Activated gamma-delta T cell treated with Interleukin-2 at 50 U/mL for 16 hours (primary cell): Measurements from ENCODE around the gene CLDN9.

Experiments
- DNase-seq: peaks from one replicate; pipeline ENCODE4 v3.0.0-alpha.2; 2020

The CLDN9 gene

GRCh38 chr16:3020604-3021448 lies 8.1 kb downstream of the CLDN9 start:
- DNase-seq: peak; percentile 77

GRCh38 chr16:3021449-3022207 lies 8.9 kb downstream of the CLDN9 start:
- DNase-seq: peak; percentile 68

- peak; percentile 81 for DNase-seq
Measured at GRCh38 chr16:3022208-3022683, 9.5 kb downstream of the CLDN9 start.

DNA sequence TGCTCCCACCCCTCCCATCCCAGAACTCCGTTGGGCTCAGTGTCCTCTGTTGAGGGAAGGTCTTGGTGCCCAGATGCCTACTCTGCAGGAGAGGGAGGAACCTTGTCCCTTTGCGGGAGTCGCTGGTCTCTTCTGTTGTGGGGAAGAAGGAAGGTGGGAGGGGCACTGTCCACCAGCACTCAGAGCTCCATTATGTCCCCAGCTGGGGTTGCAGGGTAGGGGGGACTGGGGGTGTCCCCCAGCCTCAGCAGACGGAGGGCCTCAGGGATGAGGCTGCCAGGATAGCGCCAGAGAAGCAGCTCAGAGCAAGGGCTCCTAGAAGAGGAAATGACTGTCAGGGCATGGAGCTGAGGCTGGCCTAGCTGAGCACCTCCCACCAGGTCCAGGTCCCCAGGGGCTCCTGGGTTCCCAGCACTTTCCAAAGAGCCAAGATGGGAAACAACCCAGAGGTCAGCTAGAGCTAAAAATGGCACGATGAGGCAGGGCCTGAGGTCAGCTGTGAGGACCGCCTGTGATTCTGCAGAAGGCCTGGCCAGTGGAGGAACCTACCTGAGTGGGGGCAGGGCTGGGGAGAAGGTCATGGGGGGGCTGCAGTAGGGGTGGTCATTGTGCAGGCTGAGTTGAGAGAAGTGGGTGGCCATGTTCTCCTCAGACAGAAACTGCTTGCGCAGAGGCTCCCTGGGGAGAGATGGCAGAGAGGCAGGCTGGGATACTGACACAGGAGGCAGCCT lies 10.1 kb downstream of the CLDN9 start:
- DNase-seq: no peak

DNA sequence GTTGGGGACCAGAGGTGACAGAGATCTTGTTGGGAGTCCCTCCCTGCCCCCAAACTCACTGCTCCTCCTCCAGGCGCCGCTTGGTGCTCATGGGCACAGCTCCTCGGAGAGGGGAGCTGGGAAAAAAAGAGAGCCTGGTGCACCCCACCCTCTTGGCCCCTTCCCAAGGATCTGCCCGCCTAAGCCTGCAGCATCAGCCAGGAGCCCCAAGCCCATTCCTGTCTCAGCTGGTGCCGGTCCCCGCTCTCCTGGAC lies 10.6 kb downstream of the CLDN9 start:
- no peak for DNase-seq

DNA sequence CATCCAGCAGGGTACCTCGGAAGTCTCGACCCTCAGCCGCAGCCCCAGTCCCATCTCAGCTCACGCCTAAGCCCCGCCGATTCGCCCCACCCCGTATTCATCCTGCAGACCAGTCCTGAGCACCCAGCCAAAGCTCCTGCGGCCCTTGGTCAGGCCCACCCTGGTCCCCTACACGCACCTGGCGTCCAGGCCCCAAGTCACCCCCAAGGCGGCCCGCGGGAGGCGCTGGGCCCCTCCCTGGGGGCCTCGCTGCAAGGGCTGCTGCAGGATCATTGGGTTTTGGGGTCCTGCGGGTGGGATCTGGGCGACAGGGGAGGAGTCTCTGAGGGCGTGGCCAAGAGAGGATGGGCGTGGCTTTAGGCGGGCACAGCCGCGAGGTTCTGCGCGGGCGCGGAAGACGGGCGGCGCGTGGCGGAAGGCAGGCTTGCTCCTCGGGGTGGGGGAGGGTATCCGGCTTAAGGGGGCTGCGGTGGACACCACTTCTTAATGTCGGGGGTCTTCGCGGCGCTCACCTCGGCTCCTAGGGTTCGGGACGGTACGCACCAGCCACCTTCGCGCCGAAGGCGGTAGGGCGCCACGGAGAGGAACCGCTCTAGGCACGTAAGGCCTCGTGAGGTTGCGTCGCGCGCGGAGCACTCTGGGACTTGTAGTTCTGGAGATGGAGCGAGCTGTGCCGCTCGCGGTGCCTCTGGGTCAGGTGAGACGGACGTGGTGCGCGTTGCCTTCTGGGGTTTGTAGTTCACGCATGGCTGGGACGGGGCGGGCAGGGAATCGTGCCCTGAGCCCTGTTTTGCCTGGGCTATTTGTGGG lies 11.2 kb downstream of the CLDN9 start, which contains the start of the genes HCFC1R1 and THOC6:
Gene HCFC1R1 (minus strand): TSS at position 274 of the 810 bp plus-strand sequence. CDS start 1 bp downstream, at position 273.
Gene THOC6 (plus strand): TSS at position 367 of the 810 bp plus-strand sequence. CDS start 292 bp downstream, at position 659.
- peak; percentile 92 for DNase-seq

DNA sequence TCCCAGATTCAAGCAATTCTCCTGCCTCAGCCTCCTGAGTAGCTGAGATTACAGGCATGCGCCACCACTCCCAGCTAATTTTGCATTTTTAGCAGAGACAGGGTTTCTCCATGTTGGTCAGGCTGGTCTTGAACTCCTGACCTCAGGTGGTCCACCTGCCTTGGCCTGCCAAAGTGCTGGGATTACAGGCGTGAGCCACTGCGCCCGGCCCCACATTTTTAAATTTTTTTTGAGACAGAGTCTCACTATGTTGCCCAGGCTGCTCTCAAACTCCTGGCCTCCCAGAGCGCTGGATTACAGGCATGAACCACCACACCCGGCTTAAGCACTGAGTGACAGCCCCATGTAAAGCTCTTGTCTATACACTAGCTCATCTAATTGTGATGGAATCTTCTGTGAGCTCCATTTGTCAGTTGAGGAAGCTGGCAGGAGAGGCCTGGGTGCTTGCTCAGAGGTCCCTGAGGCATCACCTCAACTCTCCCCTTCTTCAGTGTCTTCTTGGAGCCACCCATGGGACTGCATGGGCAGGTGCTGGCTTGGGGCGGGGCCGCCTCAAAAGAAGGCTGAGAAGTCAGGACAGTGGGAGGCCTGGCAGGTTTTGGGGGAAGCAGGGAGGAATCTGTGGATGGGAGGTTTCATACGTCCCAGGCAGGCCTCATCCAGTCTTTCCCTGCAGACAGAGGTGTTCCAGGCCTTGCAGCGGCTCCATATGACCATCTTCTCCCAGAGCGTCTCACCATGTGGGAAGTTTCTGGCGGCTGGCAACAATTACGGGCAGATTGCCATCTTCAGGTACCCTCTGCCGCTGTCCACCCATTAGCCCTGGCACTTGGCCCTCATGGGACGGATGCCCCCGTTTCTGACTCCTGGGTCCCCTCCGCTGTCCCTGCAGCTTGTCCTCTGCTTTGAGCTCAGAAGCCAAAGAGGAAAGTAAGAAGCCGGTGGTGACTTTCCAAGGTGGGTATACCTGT lies 12.6 kb downstream of the CLDN9 start:
- DNase-seq: no peak

DNA sequence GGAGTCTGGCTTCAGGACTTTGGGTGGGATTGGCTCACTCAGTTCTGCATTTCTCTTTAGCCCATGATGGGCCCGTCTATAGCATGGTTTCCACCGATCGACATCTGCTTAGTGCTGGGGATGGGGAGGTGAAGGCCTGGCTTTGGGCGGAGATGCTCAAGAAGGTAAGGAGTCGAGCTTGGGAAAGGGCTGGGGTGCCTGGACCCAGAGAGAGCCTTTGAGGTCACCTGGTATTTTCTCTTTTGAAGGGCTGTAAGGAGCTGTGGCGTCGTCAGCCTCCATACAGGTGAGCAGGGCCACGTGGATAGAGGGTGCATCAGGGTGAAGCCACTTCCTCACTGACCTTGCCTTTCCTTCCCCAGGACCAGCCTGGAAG lies 13.3 kb downstream of the CLDN9 start:
- DNase-seq: no peak

DNA sequence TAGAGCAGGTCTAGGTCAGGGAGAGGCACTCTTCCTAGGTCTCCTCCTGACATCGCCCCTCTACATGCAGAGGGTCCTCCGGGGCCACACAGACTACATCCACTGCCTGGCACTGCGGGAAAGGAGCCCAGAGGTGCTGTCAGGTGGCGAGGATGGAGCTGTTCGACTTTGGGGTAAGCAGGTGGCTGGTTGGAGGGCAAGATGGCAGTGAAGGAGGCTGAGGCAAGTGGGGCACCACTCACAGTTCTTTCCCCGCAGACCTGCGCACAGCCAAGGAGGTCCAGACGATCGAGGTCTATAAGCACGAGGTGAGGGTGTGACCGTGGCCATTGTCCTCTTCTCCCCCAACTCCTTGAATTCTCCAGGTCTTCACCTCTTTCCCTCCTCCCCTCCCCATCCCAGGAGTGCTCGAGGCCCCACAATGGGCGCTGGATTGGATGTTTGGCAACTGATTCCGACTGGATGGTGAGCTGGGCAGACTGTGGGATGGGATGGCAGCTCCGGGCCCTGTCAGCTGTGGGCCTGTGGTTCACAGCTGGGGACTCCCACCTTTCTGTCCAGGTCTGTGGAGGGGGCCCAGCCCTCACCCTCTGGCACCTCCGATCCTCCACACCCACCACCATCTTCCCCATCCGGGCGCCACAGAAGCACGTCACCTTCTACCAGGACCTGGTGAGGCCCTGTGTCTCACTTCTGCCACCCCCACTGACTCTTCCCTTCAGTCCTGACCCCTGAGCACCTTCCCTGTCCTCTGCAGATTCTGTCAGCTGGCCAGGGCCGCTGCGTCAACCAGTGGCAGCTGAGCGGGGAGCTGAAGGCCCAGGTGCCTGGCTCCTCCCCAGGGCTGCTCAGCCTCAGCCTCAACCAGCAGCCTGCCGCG lies 14.1 kb downstream of the CLDN9 start:
- DNase-seq: no peak

GRCh38 chr16:3027489-3027795 lies 14.7 kb downstream of the CLDN9 start:
- no peak for DNase-seq

DNA sequence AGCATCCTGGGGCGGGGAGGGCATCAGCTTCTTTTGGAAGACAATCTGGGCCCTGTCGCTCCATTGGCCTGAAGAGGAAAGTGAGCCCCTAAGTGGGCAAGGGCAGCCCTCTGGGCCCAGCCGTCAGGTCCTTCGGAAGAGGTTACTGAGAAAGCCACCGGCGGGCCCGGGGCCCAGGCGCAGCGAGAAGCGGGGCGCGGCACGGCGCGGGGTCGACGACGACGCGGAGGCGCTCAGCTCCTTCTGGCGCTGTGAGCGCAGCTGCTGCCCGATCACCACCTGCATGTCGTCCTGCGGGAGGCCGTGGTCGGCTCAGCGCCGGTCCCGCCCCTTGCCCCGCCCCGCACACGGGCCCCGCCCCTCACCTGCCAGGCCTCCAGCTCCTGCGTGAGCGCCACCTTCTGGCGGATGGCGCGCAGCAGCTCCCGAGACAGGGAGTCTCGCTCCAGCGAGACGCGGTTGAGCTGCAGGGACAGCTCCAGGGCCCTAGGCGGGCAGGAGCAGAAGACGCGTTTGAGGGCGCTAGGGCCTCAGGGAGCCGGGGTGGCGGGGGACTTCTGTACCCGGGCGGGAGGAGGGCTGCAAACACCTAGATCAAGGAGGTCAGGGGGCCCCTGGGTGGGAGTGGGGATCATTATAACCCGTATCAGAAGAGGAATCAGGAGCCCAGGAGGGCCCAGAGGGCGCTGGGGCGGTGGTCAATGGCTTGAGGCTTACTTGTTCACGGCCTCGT lies 15.4 kb downstream of the CLDN9 start:
- DNase-seq: peak; percentile 87

- DNase-seq: no peak
Measured at GRCh38 chr16:3028716-3029319, 16.1 kb downstream of the CLDN9 start.

DNA sequence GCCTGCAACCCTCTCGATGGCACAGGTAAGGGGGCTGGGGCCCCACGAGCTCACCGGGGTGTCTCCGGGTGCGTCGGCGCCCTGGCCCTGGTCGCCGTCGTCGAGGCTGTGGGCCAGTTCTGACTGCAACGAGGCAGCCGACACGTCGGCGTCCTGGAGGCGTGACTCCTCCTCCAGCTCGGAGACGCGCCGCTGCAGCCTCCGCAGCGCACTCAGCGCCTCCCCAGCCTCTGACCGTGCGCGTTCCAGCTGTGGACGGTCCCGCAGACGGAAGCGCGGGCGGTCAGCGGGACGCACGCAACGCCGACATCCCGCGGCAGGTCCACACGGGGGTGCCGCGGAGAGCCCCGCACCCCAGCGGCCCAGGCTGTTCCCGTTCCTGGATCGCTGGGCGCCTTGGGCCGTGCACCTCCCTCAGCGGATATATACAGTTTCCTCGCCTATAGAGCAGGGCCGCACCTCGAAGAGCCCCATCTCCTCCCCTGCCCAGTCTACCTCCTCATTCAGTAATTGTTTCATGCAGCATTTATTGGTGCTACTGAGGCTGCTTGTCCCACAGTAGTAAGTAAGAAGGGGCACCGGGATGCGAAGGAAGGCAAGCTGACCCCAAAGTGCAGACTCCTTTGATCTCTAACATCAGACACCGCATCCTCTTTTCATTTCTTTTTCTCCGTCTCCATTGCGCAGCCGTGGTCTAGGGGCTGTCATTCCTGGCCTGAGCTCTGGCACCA lies 16.9 kb downstream of the CLDN9 start:
- peak; percentile 22 for DNase-seq

- DNase-seq: no peak
Measured at GRCh38 chr16:3030222-3031212, 17.8 kb downstream of the CLDN9 start.

DNA sequence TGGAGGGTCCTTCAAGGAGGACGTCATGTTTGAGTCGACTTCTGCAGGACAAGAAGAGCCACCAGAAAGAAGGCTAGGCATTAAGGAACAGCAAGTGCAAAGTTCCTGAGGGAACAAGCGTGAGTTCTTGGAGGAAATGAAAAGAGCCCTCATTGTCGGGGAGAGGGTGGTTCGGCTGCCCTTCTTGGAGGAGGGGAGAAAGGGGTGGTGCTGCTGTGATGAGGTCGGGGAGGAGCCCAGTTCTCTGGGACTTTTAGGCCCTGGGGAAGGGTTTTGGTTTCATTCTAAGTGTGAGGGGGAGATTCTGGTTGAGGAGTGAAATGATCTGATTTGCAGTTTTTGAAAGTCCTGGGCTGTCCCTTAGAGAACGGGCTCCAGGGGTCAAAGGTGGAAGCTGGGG lies 19.9 kb downstream of the CLDN9 start:
- no peak for DNase-seq

DNA sequence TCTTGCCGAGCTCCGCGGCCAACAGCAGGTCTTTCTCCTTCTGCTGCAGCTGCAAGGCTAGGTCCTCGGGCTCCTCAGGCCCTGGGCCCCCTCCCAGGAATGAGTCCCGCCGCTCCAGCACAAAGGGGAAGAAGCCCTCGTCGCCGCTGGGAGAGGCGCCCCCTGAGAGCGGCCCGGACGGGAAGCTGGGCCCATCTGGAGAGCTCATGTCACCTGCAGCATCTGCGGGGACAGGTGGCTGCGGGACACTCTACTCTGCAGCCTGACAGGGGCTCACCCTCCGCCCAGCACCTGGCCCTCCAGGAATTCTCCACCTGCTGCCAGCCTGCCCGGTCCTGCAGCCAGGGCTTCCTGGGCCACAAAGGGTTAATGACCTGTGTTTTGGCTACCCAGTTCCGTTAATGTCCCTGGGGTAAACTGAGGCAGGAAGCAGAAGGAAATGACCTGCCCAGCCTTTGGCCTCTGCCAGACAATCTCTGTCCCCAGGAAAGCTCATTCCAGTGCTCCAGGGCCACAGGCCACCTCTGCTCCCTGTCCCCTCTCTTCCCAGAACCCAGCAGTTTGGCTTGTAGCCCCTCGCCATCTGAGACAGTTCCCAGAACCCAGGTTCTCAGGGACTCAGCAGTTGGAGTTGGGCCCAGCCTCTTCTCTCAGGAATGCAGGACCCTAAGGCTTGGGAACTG lies 22.7 kb downstream of the CLDN9 start:
- DNase-seq: no peak
